Measurements from ENCODE around the gene FAM13C.

Gene FAM13C

DNA sequence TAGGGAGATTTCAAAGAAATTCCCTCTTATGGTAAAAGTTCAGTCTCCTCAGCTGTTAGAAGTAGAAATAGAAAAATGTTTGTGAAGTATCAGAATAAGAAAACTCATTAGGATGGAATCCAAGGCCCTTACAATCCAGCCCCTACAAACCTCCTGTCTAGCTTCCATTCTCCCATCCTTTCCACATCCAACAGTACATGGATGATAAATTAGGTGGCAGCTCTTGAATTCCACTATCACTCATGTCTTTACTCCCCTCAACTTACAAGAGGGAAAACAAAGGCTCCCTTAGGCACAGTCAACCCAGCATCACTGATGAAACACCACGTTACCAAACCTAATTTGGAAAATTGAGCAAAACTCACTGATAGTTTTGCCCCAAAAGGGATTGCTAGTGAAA, 23.0 kb downstream of the FAM13C start:
- H3K27ac Mint-ChIP-seq: no peak overlapping the region
- H3K4me3 Mint-ChIP-seq: no peak overlapping the region
- DNase-seq (ENCODE audit: low spot score in 2 of 2) (no peak), ATAC-seq (no peak)
- H3K36me3 Mint-ChIP-seq: no peaks in the 10 kb centered on the region
- H3K9me3 Mint-ChIP-seq: no peaks in the 10 kb centered on the region
- no peaks in the 10 kb centered on the region for H3K4me1 Mint-ChIP-seq

DNA sequence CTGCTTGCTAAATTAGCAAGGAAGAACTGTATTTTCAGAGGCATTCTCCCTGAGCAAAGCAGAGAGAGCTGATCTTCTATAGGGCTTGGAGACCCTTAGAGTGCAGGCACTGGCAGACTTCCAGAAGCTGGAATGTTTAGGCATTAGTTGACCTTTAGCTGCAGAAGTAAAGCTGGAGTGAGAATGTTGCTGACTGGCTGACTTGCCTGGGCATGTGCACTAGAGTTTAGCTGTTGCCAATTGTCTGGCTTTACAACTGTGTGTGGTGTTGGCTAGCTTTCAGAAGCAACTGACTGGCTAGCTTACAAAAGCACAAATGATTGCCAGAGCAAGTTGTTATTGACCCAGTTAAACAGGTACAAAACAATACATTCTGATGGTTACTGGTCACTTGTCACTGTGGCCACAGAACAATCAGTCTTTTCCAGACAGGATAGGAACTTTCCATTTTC, 25.1 kb downstream of the FAM13C start:
- H3K36me3 Mint-ChIP-seq: no peaks in the 10 kb centered on the region
- H3K27ac Mint-ChIP-seq: no peak overlapping the region
- H3K4me3 Mint-ChIP-seq: no peak overlapping the region
- no peaks in the 10 kb centered on the region for H3K9me3 Mint-ChIP-seq
- no peaks in the 10 kb centered on the region for H3K4me1 Mint-ChIP-seq
- no peak for DNase-seq (ENCODE audit: low spot score in 2 of 2)
- no peak for ATAC-seq

DNA sequence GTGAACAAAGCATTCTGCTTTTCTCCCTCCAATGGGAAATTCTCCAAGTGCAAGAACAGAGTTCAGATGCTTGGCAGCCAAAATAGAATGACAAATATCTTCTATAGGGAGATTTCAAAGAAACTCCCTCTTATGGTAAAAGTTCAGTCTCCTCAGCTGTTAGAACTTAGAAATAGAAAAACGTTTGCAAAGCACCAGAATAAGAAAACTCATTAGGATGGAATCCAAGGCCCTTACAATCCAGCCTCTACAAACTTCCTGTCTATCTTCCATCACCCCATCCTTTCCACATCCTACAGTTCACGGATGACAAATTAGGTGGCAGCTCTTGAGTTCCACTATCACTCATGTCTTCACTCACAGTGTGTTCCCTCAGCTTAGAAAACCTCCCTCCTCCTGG, 25.7 kb downstream of the FAM13C start:
- H3K9me3 Mint-ChIP-seq: no peaks in the 10 kb centered on the region
- H3K27ac Mint-ChIP-seq: no peak overlapping the region
- DNase-seq (ENCODE audit: low spot score in 2 of 2): no peak
- no peaks in the 10 kb centered on the region for H3K4me1 Mint-ChIP-seq
- H3K36me3 Mint-ChIP-seq: no peaks in the 10 kb centered on the region
- ATAC-seq: no peak
- no peak overlapping the region for H3K4me3 Mint-ChIP-seq

DNA sequence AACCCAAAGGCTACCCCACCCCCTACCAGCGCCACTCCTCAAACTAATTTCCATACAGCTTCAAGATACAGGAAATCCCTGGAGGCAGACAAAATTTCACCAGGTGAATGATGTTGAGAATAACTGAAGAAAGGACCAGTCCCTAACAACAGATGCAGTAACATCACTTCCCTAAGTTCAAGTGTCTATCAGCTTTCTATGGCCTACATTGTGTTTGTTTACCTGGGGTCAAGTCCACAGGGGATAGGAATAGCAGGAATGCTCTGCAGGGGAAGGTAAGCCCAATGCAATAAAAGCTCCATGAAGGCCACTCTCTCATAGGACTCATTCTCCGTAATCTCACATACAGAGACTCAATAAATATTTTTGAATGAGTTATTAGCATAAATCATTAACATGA, 26.9 kb downstream of the FAM13C start:
- Mint-ChIP-seq H3K4me1 (no peaks in the 10 kb centered on the region), H3K9me3 (no peaks in the 10 kb centered on the region), H3K4me3 (no peak overlapping the region), H3K36me3 (no peaks in the 10 kb centered on the region), H3K27ac (no peak overlapping the region)
- DNase-seq (ENCODE audit: low spot score in 2 of 2) (no peak), ATAC-seq (no peak)

DNA sequence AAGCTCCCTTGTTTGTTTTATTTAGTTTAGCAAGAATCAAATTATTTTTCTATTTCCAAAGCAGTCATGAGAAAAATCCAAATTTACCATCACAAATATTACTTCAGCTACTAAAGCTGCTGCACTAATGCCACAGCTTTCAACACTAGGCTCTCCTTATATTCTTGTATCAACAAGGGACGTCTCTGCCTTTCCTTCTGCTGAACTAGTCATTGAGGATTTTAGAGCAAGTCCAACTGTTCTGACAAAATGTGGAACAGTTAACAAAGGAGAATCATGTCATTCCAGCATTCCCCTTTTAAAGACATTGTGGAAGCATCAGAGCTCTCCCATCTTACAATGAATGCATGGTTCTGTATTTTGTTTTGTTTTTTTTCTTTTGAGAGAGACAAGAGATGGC, 28.6 kb downstream of the FAM13C start:
- ATAC-seq (no peak), DNase-seq (ENCODE audit: low spot score in 2 of 2) (no peak)
- H3K9me3 Mint-ChIP-seq: no peaks in the 10 kb centered on the region
- H3K4me3 Mint-ChIP-seq: no peak overlapping the region
- H3K36me3 Mint-ChIP-seq: no peaks in the 10 kb centered on the region
- no peaks in the 10 kb centered on the region for H3K4me1 Mint-ChIP-seq
- H3K27ac Mint-ChIP-seq: no peak overlapping the region

DNA sequence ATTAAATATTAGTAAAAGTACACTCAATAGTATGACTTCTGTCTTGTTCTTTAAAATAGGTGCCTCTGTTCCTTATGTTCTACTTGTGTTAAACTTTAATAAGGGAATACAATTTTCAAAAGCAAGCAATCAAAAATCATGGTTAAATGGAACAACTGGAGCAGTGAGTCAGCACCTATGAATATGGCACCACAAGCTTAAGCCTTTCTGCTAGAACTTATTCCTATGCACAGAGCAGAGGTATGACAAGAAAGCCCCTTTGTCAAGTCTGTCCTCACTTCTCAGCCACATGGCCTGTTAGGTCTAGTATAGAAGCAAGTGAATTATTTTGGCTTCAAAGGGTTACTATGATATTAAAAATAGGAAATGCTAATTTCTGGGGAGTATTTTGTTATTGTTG, 29.8 kb downstream of the FAM13C start:
- Mint-ChIP-seq H3K27ac (no peak overlapping the region), H3K4me1 (no peaks in the 10 kb centered on the region), H3K36me3 (no peaks in the 10 kb centered on the region), H3K9me3 (no peaks in the 10 kb centered on the region), H3K4me3 (no peak overlapping the region)
- ATAC-seq (no peak), DNase-seq (ENCODE audit: low spot score in 2 of 2) (no peak)

DNA sequence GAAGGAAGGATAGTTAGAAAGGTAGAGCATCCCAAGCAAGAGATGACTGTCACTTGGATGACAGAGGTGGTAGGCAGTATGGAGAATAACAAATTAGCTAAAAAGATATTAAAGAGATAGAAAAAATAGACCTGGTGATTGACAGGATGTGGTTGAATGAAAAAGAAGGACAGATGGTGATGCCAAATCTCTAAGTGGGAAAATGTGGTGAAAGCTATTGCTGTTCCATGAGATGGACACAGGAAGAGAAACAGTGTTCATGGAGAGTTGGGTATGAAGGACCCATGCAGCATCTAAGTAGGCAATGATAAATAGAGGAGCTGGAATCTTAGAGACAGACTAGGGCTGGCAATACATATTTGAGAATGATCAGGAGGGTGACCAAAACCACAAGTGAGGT, 30.7 kb downstream of the FAM13C start:
- Mint-ChIP-seq H3K4me3 (no peak overlapping the region), H3K9me3 (no peaks in the 10 kb centered on the region), H3K4me1 (no peaks in the 10 kb centered on the region), H3K36me3 (no peaks in the 10 kb centered on the region), H3K27ac (no peak overlapping the region)
- DNase-seq (ENCODE audit: low spot score in 2 of 2) (no peak), ATAC-seq (no peak)

DNA sequence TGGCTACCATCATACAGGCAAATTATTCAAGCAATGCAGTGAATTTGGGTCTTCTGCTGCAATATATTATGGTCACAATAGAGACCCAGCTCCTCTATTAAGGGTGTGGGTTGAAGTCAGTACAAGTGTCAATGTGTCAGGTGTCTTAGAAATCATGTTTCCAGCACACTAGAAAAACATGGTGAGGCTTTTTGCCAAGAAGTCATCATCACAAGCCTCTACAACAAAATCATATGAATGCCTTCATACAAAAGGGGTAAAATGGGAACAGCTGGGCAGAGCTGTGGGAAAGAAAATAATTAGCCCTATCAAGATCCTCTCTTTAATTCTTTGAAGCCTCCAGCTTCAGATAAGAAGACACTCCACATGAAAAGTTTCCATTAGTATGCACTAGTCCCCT, 37.2 kb downstream of the FAM13C start:
- no peak for ATAC-seq
- Mint-ChIP-seq H3K36me3 (no peaks in the 10 kb centered on the region), H3K4me3 (no peak overlapping the region), H3K27ac (no peak overlapping the region), H3K9me3 (peaks cover 6% of the 10 kb centered on the region), H3K4me1 (no peaks in the 10 kb centered on the region)
- no peak for DNase-seq (ENCODE audit: low spot score in 2 of 2)

DNA sequence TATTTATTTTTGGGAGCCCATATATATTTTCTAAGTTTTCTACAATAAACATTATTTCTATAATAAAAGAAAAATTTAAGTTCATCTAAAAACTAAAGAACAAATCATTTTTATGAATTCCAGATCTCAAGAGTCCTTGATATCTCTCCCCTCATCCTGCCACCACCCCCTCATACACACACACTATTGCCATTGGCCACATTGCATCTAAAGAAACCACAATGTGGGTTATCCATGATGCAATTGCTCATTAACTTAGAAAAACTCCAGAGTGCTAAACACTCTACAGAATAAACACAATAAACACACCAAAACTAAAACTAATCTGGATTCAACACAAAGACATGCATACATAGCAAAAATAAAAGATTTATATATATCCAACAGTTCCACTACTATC, 37.8 kb downstream of the FAM13C start:
- no peak overlapping the region for H3K4me3 Mint-ChIP-seq

DNA sequence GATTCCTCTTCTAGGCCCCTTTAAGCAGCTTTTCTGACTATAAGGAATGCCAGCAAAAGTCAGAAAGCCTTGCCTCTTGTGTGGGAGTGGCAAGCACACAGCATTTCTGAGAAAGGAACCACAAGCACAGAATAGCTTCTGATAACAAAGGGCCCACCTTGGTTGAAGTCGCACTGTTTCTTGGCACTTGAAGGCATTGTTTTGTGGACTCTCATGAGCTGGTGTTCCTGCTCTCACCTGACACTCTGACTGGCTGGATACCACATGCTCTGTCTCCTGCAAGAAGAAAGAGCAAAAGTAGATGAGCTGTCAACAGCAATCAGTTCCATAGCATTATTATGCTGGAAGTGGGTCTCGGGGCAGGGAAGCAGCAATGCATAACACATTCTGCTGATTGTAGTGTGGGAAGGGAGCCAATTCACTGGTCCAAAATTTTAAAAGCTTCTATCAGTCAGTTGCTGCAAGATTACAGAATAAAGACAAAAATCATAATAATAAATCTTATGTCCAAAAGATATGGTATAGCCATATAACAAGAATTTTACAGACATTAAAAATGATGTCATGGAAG, 38.4 kb downstream of the FAM13C start:
- H3K4me3 Mint-ChIP-seq: no peak overlapping the region
- no peaks in the 10 kb centered on the region for H3K4me1 Mint-ChIP-seq
- H3K36me3 Mint-ChIP-seq: no peaks in the 10 kb centered on the region
- peaks cover 6% of the 10 kb centered on the region for H3K9me3 Mint-ChIP-seq
- H3K27ac Mint-ChIP-seq: no peak overlapping the region
- ATAC-seq (no peak), DNase-seq (ENCODE audit: low spot score in 2 of 2) (no peak)

More for the DNA sequence above, 37.8 kb downstream of the FAM13C start:
- H3K36me3 Mint-ChIP-seq: no peaks in the 10 kb centered on the region
- H3K27ac Mint-ChIP-seq: no peak overlapping the region
- H3K4me1 Mint-ChIP-seq: no peaks in the 10 kb centered on the region
- ATAC-seq (no peak), DNase-seq (ENCODE audit: low spot score in 2 of 2) (no peak)
- peaks cover 6% of the 10 kb centered on the region for H3K9me3 Mint-ChIP-seq

DNA sequence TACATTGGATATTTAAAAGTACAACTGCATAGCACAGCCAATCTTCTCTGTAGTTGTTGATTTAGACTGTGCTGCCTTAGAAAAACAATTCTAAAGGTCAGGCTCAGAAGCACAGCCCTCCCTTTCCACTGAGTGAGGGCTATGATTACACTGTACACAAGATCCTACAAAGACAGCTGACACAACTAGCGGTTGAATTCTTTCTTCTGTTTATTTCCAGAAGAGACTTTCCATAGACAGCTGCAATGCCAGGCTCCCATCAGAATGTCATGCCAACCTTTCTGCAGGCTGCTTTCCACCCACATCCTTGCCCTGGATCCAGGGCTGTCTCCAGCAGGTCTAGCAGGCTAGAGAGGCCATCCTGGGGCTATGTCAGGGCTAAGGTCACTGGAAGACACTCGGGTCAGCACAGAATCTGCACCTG, 39.3 kb downstream of the FAM13C start:
- DNase-seq (ENCODE audit: low spot score in 2 of 2) (no peak), ATAC-seq (peak; percentile 39)
- peaks cover 6% of the 10 kb centered on the region for H3K9me3 Mint-ChIP-seq
- no peak overlapping the region for H3K4me3 Mint-ChIP-seq
- H3K4me1 Mint-ChIP-seq: no peaks in the 10 kb centered on the region
- H3K27ac Mint-ChIP-seq: no peak overlapping the region
- H3K36me3 Mint-ChIP-seq: no peaks in the 10 kb centered on the region

DNA sequence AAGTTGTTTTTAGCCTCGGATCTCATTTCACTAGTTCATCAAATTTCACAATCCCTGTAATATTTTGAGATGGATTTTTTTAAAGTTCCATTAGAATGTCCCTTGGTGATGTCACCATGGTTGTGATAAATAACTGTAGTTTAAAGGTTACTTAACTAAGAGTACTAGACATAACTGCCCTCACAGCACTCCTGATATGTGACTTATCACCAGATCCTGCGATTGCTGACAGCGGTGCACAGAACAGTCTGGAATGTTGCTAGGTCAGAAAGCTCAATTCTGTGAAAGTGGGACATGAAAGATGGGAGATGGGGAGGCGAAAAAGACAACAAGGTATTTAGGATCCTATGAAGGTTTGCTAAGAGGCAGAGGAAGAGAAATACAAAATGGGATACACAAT, 40.2 kb downstream of the FAM13C start:
- DNase-seq (ENCODE audit: low spot score in 2 of 2) (no peak), ATAC-seq (no peak)
- Mint-ChIP-seq H3K4me3 (no peak overlapping the region), H3K27ac (no peak overlapping the region), H3K9me3 (peaks cover 6% of the 10 kb centered on the region), H3K4me1 (no peaks in the 10 kb centered on the region), H3K36me3 (no peaks in the 10 kb centered on the region)

DNA sequence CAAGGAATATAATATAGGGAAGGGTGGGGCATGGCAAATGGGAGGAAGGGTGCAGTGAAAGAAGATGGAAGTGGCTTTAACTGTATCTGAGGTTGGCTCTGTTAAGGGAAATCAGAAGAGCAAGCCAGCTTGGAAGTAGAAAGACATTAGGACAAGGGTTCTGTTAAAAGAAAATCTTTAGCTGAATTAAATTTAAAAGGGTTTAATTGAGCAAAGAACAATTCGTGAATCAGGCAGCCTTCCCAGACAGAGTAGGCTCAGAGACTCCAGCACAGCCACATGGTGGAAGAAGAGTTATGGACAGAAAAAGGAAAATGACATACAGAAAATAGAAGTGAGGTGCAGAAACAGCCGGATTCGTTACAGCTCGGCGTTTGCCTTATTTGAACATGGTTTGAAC, 42.0 kb downstream of the FAM13C start:
- Mint-ChIP-seq H3K27ac (no peak overlapping the region), H3K9me3 (peaks cover 6% of the 10 kb centered on the region), H3K36me3 (no peaks in the 10 kb centered on the region), H3K4me1 (no peaks in the 10 kb centered on the region), H3K4me3 (no peak overlapping the region)
- ATAC-seq (no peak), DNase-seq (ENCODE audit: low spot score in 2 of 2) (no peak)

DNA sequence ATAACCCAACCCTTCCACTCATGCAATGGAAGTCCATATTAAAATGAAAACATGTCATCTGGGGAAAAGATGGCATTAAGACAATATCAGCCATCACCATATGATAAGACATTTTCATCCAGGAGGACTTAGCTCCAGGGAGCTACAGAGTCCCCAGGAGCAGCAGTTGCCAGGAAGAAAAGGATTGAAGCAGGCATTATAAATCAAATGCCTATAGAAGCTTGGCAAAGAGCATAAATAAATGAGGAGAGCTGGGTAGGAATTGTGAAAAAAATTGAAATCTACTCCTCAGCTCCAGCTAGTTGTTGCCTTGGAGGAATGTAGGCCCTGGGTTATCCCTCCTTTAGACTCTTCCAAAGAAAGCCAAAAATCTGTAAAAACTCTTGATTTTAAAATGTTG, 42.5 kb downstream of the FAM13C start:
- DNase-seq (ENCODE audit: low spot score in 2 of 2) (no peak), ATAC-seq (no peak)
- no peak overlapping the region for H3K27ac Mint-ChIP-seq
- H3K9me3 Mint-ChIP-seq: peaks cover 6% of the 10 kb centered on the region
- H3K4me3 Mint-ChIP-seq: no peak overlapping the region
- H3K36me3 Mint-ChIP-seq: no peaks in the 10 kb centered on the region
- H3K4me1 Mint-ChIP-seq: no peaks in the 10 kb centered on the region

DNA sequence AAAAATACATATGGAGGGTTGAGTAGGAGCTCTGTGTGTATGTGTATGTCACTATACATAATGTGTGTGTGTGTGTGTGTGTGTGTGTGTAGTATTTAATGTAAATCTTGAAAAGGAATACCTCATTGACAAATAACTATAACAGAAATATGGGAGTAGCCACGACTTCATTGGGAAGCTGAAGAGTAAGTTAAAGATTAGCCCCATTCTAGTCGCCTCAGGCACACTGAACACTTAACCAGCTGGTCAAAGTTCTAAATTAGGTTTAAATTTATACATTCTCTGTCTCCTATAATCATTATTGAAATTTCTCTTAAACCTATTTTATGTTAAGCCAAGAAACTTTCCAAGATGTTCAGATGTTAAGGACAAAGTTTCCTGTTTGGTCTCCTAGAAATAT, 45.3 kb downstream of the FAM13C start:
- Mint-ChIP-seq H3K9me3 (peaks cover 6% of the 10 kb centered on the region), H3K27ac (no peak overlapping the region), H3K4me1 (no peaks in the 10 kb centered on the region), H3K4me3 (no peak overlapping the region), H3K36me3 (no peaks in the 10 kb centered on the region)
- DNase-seq (ENCODE audit: low spot score in 2 of 2): no peak
- ATAC-seq: no peak

DNA sequence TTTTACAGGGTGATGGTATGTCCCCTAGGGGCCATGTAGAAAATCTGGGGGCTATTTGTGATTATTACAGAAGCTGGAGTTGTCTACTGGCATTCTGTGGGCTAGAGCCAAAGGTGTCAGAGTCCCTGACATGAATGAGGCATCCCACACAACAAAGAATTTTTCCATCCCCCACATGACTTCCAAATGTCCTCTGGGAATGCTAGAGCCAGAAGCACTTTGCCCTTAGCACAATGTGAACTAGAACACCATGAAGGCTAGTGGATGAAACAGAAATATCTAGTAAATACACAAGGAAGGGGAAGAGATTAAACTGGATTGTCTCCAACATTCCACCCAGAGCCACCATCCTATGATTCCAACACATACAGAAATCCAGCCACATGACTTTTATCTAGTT, 46.9 kb downstream of the FAM13C start:
- Mint-ChIP-seq H3K4me1 (no peaks in the 10 kb centered on the region), H3K9me3 (peaks cover 4% of the 10 kb centered on the region), H3K27ac (no peak overlapping the region), H3K4me3 (no peak overlapping the region), H3K36me3 (no peaks in the 10 kb centered on the region)
- no peak for ATAC-seq
- no peak for DNase-seq (ENCODE audit: low spot score in 2 of 2)

DNA sequence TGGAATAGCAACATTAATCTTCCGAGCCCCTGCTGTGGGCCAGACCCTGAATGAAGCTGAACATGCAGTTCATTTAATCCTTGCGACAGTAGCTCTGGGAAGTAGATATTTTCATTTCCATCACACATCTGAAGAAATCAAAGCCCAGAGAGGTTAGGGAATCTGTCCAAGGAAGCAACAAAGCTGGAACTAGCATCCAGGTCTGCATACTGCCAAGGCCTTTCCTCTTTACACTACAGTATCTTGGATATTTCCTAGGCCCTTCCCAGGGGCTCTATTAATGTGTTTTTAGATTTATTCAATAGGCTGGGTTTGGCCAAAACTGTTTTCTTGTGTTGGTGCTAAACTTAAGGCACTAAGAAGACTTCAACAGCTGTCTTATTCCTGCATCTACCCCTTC, 48.1 kb downstream of the FAM13C start:
- no peak for DNase-seq (ENCODE audit: low spot score in 2 of 2)
- Mint-ChIP-seq H3K36me3 (no peaks in the 10 kb centered on the region), H3K9me3 (peaks cover 3% of the 10 kb centered on the region), H3K4me1 (no peaks in the 10 kb centered on the region), H3K27ac (no peak overlapping the region), H3K4me3 (no peak overlapping the region)
- ATAC-seq: no peak

Measured in stimulated activated effector memory CD8-positive, alpha-beta T cell treated with anti-CD3 and anti-CD28 coated beads, Interleukin-12 subunit alpha, Interleukin-12 subunit beta, amount 100 ng/mL, for 72 hours (primary cell).